ENCODE results near the gene ERF.

ERF gene

GRCh38 chr19:42247640-42248199, 7.2 kb downstream of the ERF start:
- Histone ChIP-seq H3K27me3 (ENCODE audit: insufficient read depth, low read length) (no peaks in the 10 kb centered on the region), H4K20me1 (ENCODE audit: insufficient read depth, low read length) (no peaks in the 10 kb centered on the region), H2AFZ (ENCODE audit: low read length) (no peak overlapping the region), H3F3A (ENCODE audit: insufficient read depth, low read length) (no peaks in the 10 kb centered on the region), H3K9ac (ENCODE audit: low read length) (no peak overlapping the region), H3K9me3 (ENCODE audit: low read length) (no peaks in the 10 kb centered on the region), H3K4me2 (ENCODE audit: low read length) (no peak overlapping the region), H3K27ac (ENCODE audit: low read depth, low read length, poor library complexity, severe bottlenecking) (no peak overlapping the region), H3K4me1 (ENCODE audit: insufficient read depth, low read length, severe bottlenecking) (peaks cover 26% of the 10 kb centered on the region), H3K4me3 (ENCODE audit: low read depth, low read length, poor library complexity, severe bottlenecking) (no peak overlapping the region), H3K9me2 (ENCODE audit: low read depth, low read length) (no peaks in the 10 kb centered on the region), H3K36me3 (ENCODE audit: insufficient read depth, low read length) (peaks cover 18% of the 10 kb centered on the region; the same call in 1 of the 2 replicates), H3K79me2 (ENCODE audit: insufficient read depth, low read length) (0 out of 2 replicates have a peak, but pooled peaks cover 2% of the 10 kb centered on the region)
- TF ChIP-seq EZH2 (IDR thresholded peaks at IDR 0.05; ENCODE audit: borderline replicate concordance, low read length), result no peak
- TF ChIP-seq CTCF (IDR thresholded peaks at IDR 0.05; ENCODE audit: low read length), result no peak

GRCh38 chr19:42246922-42247639, 7.8 kb downstream of the ERF start:
- TF ChIP-seq EZH2 (IDR thresholded peaks at IDR 0.05; ENCODE audit: borderline replicate concordance, low read length) (no peak), CTCF (IDR thresholded peaks at IDR 0.05; ENCODE audit: low read length) (no peak)
- no peak overlapping the region for H2AFZ ChIP-seq (ENCODE audit: low read length)
- no peaks in the 10 kb centered on the region for H4K20me1 ChIP-seq (ENCODE audit: insufficient read depth, low read length)
- peaks cover 18% of the 10 kb centered on the region; the same call in 1 of the 2 replicates for H3K36me3 ChIP-seq (ENCODE audit: insufficient read depth, low read length)
- no peaks in the 10 kb centered on the region for H3K9me2 ChIP-seq (ENCODE audit: low read depth, low read length)
- no peak overlapping the region for H3K9ac ChIP-seq (ENCODE audit: low read length)
- no peaks in the 10 kb centered on the region for H3K27me3 ChIP-seq (ENCODE audit: insufficient read depth, low read length)
- no peak overlapping the region for H3K4me3 ChIP-seq (ENCODE audit: low read depth, low read length, poor library complexity, severe bottlenecking)
- H3K79me2 ChIP-seq (ENCODE audit: insufficient read depth, low read length), result no peaks in the 10 kb centered on the region
- H3K27ac ChIP-seq (ENCODE audit: low read depth, low read length, poor library complexity, severe bottlenecking), result no peak overlapping the region
- H3K4me1 ChIP-seq (ENCODE audit: insufficient read depth, low read length, severe bottlenecking), result peaks cover 22% of the 10 kb centered on the region
- H3K4me2 ChIP-seq (ENCODE audit: low read length), result no peak overlapping the region
- no peaks in the 10 kb centered on the region for H3F3A ChIP-seq (ENCODE audit: insufficient read depth, low read length)
- H3K9me3 ChIP-seq (ENCODE audit: low read length), result no peaks in the 10 kb centered on the region

- Histone ChIP-seq H3K4me1 (ENCODE audit: insufficient read depth, low read length, severe bottlenecking) (peaks cover 20% of the 10 kb centered on the region), H3K36me3 (ENCODE audit: insufficient read depth, low read length) (peaks cover 18% of the 10 kb centered on the region; the same call in 1 of the 2 replicates), H3K4me2 (ENCODE audit: low read length) (no peak overlapping the region), H3K4me3 (ENCODE audit: low read depth, low read length, poor library complexity, severe bottlenecking) (no peak overlapping the region), H3K9ac (ENCODE audit: low read length) (no peak overlapping the region), H4K20me1 (ENCODE audit: insufficient read depth, low read length) (no peaks in the 10 kb centered on the region), H3K27me3 (ENCODE audit: insufficient read depth, low read length) (no peaks in the 10 kb centered on the region), H3F3A (ENCODE audit: insufficient read depth, low read length) (no peaks in the 10 kb centered on the region), H3K9me2 (ENCODE audit: low read depth, low read length) (no peaks in the 10 kb centered on the region), H3K9me3 (ENCODE audit: low read length) (no peaks in the 10 kb centered on the region), H2AFZ (ENCODE audit: low read length) (no peak overlapping the region), H3K79me2 (ENCODE audit: insufficient read depth, low read length) (peaks cover 7% of the 10 kb centered on the region), H3K27ac (ENCODE audit: low read depth, low read length, poor library complexity, severe bottlenecking) (no peak overlapping the region)
- TF ChIP-seq EZH2 (IDR thresholded peaks at IDR 0.05; ENCODE audit: borderline replicate concordance, low read length) (no peak), CTCF (IDR thresholded peaks at IDR 0.05; ENCODE audit: low read length) (peak; percentile 26; the same call in 1 of the 2 replicates)
Observed at GRCh38 chr19:42246143-42246921, 8.6 kb downstream of the ERF start.
